Hepatic stellate cell (primary cell): ENCODE results near the gene TRPV3.
A peak's percentile ranks its signal among the peaks of the same experiment; 100 is the strongest.
"Not testable (repeated sequence)": the region's sequence is repeated elsewhere in the genome, so short reads cannot be mapped to it uniquely, and the experiment has no call there.

Source experiments
- DNase-seq: peaks from one replicate; pipeline ENCODE4 v3.0.0; 2011; ENCODE audit warnings: low spot score

TRPV3 gene

DNA sequence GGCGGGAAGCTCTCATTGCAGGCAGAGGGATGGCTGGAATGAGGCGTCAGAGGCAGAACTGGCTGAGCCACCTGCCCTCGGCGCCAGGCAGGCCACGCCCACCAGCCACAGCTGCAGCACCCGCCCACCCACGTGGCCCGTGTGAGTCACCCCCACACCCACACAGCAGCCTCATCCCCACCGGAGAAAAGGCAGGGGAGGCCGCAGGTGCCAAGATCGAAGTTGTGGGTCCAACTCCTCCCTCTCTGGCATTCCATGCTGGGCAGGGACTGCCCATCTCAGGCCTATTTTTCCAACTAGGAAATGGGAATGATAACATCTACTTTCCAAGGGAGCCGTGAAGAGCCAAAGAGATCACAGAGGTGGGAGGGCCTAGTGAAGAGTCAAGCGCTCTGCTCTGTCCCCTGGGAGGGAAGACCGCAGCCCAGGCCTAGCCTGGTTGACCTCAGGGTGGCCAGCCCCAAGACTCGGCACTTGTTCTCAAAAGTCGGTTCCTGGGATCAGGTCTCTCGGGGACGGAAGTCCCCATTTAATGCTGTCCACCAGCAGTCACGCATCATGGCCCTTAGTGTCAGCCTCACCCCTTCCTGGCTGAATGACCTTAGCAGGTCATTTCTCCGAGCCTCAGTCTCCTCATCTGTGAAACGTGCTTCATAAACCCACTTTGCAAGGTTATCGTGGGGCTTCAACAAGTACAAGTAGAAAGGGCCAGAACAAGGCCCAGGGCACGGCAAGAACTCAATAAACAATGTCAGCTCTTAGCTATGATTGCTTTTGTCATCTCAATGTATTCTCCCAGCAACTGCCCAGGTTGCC lies at the start of gene TRPV3:
Gene TRPV3 (minus strand): TSS at position 45 of the 816 bp plus-strand sequence. CDS start 2,962 bp downstream, outside the sequence.
- DNase-seq: no peak

DNA sequence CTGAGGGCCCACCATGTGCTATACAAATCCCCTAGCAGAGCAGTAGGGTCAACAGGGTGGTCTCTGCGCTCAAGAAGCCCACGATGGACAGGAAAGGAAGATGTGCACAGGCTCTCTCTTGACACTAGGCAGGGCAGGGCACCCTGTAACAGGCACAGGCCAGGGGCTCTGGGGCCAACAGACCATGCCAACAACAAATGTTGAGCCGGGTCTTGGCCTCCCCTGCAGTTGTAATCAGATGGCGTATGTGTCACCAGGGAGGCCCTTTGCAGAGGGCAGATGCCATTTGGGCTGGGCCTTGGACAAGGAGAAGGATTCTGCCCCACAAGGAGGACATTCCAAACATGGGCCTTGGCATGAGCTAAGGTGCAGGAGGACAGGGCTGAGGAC lies 46.3 kb upstream of the TRPV3 start:
- DNase-seq: no peak

DNA sequence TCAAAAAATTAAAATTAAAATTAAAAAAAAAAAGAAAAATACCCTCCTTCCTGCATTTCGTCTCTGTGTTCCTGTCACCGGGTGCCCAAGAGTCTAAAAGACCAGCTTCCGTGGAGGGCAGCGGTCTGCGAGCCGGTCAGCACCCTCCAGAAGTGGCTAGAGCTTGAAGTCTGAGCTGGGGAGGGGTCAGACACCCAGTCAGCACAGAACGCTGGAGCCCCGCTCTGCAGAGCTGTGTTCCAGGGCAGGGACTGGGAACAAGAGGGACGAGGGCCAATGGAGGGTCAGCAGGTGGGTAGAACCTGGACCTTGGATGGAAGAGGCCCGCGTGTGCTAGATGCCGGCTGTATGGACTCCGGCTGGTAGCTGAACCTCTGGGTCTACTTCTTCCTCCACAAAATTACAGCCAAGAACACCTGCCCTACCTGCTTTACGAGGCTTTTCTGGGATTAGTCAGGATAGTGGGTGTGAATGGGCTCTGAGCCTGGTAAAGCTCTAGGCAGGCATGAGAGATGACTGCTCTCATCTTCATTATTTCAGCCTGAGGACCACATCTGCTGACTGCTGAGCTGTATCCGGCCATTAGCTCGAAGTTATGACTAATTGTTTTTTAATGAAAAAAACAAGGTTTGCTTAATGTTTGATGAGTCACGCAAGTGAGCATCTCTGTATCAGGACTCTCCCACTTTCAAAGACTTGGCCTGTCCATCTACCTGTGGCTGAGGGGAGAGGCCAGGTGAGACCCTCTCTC lies 45.7 kb upstream of the TRPV3 start:
- peak; percentile 68 for DNase-seq

DNA sequence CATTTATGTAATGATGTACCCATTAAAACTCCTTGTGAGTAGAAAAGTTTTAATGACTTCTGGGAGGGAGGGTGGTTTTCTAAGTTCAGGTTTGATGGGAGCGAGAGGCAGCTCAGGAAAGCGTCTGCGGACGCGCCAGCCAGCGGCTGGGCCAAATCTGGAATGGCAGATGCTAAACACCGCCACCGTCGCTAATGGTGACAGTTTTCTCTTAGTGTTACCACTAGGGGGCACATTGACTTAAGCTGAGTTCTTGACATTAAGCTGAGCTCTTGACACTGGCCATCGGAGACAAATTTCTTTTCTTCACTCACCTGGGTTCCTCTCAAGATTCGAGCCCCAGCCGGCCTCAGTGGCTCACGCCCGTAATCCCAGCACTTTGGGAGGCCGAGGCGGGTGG lies 44.9 kb upstream of the TRPV3 start:
- DNase-seq: no peak

DNA sequence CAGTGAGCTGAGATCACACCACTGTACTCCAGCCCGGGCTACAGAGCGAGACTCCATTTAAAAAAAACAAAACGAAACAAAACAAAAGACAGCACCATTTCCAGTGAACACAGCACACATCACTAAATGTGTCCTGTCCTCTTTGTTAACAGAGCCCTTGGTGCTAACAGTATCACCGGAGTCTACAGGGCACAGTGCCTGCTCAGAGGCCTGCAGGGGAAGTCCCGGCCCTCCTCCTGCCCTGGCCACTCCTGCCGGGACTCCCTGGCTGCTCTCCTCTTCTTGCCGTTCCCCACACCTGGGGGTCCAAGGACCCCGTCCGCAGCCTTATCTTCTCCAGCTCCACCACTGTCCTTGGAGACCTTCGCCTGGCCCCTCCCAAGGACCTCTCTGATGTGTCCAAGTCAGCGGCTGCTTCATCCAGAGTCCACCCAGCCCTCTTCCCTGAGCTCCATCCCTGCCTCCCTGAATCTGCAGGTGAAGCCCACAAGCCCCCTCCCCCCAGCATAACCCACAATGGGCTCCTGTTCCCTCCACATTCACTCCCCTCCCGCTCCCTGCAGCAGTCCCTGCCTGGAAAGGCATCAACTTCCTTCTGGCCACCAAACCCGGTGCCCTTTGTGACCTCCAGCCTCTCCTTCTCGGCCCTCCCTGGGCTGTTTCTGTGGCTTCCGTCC lies 43.1 kb upstream of the TRPV3 start:
- no peak for DNase-seq

DNA sequence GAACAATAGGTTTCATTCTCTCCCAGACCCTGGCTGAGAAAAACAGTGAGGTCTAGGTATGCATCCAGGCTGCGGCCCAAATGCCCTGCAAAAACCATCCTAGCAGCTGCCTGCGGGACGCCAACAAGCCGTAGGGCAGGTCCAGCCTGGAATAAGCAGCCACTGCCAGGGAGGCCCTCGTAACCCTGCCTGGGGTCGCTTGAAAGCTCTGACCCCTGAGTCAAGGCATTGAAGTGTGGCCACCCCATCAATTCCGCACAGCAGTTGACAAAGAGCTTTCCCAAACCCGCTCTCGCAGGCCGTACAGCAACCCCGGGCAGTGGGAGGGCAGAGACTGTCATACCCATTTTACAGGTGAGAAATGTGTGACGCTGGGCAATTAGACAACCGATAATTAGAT lies 40.5 kb upstream of the TRPV3 start:
- DNase-seq: no peak

DNA sequence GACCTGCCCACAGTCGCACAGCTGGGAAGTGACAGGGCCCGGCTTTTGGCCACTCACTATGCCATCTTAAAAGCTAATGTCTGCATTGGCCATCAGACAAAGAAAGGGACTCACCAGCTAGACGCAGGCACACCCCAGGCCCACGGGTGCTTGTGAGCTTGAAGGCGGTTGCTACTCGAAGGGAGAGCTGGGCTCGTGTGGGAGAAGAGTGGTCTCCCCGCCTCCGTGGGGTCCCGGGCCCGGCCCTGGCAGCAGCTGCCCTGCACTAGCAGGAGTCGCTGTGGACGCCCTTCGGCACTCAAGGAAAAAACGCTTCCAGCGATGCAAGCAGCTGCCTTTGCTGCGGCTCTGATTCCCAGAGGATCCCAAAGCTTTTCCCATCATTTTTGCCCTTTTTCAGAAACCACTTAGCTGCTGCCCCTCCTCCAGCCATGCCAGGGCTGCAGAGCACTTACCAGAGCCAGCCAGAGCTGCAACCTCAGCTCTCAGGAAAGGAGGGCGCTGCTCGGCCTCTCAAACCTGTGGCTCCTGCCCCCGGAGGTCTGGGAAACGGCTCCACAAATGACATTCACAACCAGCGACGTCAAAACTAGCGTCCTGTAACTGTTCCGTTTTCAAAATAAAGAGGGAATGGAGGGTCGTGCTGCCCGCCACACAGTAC lies 39.3 kb upstream of the TRPV3 start:
- DNase-seq: no peak

DNA sequence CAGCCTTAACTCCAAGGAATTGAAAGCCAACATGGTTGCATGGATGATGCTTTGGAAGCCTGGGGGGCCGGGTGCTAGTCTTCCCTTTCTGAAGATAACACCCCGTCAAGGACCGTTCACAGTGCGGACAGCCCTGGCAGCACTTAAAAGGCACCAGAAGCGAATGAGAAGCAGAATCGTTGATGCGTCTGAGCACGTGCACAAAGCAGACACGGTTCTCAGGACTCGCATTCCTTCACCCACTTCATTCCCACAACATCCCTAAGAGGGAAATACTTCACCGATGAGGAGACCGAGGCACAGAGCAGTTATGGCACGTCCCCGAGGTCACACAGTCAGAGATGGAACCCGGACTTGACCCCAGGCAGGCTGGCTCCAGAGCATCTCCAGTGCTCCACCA lies 37.4 kb upstream of the TRPV3 start:
- DNase-seq: no peak

DNA sequence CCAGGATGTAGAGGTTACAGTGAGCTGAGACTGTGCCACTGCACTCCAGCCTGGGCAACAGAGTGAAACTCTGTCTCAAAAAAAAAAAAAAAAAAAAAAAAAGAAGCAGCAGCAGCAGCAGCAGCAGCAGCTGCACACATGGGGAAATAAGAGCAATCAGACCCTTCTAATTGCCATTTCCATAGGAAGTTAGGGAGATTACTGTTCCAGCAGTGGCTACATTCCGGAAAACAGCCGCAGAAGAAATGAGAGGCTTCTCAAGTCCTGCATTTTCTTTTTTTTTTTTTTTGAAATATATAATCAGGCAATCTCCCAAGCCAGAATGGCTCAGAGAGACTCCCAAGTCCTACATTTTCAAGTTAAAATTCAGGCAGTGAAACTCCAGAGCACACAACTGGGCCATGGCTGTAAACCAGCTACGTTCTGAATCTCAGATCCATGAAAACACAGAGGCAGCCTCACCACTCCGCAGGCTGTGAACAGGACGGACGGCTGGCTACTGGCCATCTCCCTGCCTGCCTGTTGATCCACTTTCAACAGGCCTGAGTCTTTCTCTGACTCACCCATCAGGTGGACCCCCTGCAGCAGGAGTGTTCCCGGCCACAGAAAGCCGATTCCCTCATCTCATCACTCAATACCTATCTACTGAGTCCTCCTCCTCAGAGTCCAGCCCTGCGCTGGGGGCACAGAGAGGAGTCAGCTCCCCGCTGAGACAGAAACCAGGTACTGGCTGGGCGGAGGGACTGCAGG lies 36.6 kb upstream of the TRPV3 start:
- no peak for DNase-seq

DNA sequence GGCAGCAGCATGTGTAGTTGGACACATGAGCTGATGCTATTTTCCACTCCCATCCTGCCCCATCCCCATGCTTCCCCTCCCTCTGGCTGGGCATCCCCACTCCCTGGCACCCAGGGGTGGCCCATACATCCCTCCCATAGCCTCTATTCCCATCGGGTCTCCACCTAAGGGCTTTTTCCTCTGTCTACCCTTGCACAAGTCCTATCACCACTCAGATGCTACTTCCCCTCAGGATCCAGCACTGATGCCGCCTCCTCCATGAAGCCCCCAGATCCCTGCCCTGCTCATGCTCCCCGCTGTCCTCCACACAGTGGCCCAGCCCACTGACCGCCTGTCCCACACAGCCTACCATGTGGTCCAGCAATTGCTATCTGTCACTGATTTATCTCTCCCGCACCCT lies 35.8 kb upstream of the TRPV3 start:
- no peak for DNase-seq

DNA sequence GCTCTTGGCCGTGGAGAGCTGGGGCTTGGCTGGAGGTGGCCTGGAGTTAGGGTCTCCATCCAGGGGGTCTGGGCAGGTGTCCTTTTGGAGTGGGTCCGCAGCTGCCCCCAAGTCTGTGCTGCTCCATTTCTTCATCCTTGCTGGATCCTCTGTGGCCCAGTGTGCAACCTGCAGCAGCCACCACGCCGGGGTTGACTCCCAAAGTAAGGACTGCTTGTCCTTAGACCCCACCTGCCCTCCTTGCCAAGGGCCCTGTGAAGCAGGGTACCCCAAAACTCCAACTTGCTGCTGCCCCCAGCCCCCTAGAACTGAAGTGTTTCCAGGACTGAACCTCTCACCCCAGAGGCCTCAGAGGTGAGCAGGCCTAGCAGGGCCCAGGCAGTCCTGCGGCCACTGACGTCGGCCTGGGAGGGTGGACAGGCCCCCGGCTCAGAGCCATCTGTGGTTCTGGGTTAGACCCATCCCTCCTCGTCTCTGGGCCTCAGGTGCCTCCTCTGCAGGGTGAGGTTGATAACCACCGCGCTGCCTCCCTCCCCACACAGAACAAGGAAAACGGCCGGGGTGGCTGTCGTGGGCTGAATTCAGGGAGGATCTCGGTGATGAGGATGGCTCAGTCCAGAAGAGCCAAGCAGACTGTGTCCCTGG lies 34.7 kb upstream of the TRPV3 start:
- DNase-seq: no peak

DNA sequence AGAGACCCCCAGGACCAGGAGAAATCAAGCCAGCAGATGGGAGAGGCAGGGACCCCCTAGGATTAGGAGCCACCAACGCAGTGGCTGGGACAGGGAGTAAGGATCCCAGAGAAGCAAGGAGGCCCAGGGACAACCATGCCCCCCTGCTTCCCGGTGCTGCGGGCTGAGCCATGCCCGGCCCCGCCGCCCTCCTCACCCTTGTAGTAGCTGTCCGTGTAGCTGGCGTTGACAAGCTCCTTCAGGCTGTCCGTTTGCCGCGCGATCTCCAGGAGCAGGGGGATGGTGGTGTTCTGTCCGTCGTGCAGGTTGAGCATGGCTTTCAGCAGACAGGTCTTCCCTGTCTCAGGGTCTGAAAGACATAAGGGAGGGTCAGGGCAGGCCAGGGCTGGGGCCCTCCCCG lies 33.2 kb upstream of the TRPV3 start:
- DNase-seq: no peak

DNA sequence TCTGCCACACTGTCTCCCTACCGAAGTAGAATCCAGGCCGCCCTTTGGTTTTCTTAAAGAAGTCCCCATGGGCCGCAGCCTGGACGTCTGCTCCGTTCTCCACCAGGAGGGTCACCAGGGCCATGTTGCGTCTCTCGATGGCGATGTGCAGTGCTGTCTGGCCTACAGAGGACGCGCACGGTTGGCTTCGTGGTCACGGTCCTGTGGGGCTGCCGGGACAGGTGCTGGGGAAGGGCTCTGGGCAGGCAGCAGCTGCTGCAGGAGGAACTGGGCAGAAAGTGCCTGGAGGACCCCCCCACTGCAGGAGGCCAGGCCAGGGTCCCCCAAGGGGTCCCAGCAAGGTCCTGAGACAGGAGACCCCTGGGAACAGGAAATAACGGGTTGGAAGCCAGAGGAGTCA lies 32.6 kb upstream of the TRPV3 start:
- DNase-seq: no peak

DNA sequence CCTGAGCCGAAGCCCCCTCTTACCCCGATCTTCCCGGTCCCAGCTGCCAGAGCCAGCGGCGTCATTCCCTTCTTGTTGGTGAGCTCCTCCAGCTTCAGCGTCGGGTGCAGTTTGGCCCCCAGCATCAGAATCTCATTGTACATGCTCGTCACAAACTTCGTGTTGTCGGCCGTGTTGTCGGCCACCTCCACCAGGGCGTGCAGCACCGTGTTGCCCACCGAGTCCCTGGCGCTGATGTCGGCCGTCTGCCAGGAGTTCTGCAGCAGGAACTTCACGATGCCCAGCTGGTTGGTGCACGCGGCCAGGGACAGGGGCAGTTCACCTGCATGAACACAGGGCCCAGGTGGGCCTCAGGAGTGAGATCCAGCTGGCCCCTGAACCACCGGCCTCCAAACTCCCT lies 32.2 kb upstream of the TRPV3 start:
- no peak for DNase-seq

DNA sequence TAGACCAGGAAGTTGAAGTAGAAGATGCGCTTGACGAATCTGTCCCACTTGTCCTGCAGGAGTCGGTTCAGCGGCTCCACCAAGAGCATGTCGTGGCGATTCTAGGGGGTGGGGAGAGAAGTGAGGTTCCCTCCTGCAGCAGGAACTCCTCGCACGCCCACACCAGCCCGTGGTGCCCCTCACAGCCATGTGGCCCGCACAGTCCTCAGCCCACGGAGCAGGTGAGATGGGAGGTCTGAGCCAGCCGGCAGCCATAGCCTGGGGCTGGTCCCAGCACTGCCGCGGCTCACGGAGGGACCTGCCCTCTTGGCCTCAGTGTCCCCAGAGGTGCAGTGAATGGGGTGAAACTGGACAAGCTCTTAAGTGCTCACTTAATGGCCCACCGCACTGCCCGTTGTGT lies 28.2 kb upstream of the TRPV3 start:
- no peak for DNase-seq

DNA sequence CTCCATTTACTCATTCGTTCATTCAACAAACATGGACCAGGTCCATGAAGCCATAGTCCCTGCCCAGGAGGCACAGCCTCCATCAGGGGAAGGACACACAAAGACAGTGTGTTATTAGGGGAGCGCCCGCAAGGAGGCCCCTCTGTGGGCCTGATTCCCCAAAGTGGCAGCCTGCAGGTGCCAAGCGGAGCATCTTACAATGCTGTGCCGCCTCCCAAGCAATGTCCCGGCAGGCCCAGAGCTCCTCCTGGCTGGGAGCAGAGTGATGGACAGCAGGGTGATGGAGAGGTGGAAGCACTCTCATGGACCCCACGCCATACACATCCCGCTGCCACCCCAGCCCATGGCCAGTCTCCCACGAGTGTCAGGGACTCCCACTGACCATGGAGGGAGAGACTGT lies 25.8 kb upstream of the TRPV3 start:
- DNase-seq: no peak

DNA sequence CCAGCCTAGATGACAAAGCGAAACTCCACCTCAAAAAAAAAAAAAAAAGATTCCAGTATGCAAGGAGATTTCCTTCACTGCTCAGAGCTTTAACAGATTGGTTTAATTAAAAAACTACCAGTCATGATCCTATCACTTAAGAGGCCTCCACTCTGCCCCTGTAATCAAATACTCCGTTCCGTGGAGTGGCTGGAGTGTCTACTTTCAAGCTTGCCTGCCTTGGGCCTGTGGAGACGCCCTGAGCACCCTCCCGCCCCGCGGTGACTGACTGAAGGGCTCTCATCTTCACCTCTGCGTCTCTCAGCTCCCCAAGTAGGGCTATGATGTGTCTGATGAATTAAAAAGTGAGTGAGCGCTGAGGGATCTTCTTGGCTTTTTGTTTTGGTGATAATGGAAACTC lies 25.3 kb upstream of the TRPV3 start:
- no peak for DNase-seq

DNA sequence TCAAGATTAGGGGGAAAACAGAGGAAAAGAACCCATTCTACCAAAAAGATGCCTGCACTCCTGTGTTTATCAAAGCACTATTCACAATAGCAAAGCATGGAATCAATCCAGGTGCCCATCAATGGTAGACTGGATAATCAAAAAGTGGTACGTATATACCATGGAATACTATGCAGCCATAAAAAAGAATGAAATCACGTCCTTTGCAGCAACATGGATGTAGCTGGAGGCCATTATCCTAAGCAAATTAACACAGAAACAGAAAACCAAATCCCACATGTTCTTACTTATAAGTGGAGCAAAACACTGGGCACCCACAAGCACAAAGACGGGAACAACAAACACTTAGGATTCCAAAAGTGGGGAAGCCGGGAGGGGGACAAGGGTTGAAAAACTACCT lies 21.1 kb upstream of the TRPV3 start:
- not testable (repeated sequence) for DNase-seq

DNA sequence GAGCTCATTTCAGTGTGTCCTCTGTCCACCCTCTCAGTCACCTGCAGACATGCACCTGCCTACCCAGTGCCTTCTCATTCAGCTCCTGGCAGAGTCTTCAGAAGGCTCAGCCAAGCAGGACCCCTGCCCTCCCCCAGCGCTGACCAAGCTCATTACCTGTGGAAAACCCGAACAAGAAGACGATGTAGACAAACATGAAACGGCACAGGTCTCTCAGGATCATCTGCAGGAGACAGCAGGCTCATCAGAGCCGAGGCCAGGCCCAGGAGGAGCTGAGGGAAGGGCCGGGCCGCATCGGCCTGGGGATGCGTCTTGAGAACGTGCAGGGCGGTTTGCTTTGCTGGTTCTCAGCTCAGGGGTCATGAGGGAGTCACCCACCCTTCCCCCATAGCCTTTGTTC lies 19.4 kb upstream of the TRPV3 start:
- DNase-seq: no peak

DNA sequence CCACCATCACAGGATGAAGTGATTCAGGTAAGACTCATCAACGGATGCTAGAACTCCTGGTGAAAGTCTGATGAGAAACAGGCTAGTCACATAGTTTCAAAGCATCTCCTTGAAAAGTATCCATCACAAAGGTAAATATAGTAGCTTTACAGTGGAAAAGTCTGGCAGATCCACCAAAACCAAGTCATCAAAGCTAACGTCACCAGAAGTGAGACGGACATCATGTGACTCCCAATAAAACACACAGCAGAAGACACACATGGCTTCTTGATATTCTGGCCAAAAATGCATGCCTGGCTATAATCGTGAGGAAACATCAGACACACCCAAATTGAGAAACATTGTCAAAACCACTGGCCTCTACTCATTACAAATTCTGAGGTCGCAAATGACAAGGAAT lies 17.9 kb upstream of the TRPV3 start:
- no peak for DNase-seq

DNA sequence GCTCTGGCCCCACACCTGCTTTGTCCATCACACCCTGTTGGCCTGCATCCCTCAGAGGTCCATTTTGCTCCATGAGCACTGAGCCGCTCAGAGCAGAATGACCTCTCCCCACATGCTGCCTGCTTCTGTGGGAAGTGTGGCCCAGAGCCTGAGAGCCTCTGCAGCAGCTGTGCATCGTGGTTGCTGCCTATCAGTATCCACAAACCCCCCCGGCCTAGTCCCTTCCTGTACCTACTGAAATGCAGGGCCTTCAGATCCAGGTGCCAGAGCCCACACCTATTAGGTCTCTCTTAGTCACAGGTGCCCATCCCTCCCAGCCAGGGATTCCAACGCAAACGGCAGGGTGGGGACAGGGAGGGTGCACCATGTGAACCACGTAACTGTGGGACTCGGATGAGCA lies 16.6 kb upstream of the TRPV3 start:
- no peak for DNase-seq
